GM18526 (cell line): ENCODE data around the gene PRSS36.

Source experiments
- POLR2A ChIP-seq: IDR thresholded peaks from 3 replicates; pipeline ENCODE4 v1.6.1; 2011; ENCODE audit not compliant: insufficient read length; ENCODE audit errors: extremely low read depth

Gene PRSS36

GRCh38 chr16:31114468-31114867 is 35.4 kb downstream of the PRSS36 start:
- no peak for TF ChIP-seq POLR2A

- no peak for TF ChIP-seq POLR2A
Observed at GRCh38 chr16:31113121-31114120, 36.4 kb downstream of the PRSS36 start.

GRCh38 chr16:31112711-31113110 is 37.2 kb downstream of the PRSS36 start:
- no peak for TF ChIP-seq POLR2A

- no peak for TF ChIP-seq POLR2A
Observed at GRCh38 chr16:31111881-31112466, 37.9 kb downstream of the PRSS36 start.

DNA sequence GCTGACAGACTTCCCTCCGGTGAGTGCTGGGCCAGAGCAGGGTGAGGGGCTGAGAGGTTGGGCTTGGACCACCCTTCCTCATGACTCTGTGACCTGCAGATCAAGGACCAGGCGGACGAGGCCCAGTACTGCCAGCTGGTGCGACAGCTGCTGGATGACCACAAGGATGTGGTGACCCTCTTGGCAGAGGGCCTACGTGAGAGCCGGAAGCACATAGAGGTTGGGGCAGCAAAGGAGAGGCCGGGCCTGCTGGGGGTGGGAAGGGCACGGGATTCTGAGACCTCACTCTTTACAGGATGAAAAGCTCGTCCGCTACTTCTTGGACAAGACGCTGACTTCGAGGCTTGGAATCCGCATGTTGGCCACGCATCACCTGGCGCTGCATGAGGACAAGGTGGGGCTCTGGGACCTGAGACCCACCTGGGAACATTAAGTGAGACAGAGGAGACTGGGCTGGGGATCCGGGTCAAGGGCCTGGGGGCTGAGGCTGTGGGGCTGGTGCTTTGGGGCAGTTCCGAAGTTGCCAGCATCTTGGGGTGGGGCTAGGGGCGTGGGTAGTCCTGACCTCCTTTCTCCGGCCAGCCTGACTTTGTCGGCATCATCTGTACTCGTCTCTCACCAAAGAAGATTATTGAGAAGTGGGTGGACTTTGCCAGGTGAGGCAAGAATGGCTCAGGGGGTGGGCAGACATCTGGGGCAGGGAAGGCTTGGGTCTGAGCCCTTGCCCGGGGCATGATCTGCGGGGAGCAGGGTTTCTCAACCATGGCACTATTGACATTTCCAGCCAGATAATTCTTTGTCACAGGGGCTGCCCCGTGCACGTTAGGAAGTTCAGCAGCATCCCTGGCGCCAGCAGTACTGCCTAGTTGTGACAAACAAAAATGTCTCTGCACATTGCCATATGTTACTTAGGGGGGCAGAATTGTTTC is 39.5 kb downstream of the PRSS36 start:
- no peak for TF ChIP-seq POLR2A

DNA sequence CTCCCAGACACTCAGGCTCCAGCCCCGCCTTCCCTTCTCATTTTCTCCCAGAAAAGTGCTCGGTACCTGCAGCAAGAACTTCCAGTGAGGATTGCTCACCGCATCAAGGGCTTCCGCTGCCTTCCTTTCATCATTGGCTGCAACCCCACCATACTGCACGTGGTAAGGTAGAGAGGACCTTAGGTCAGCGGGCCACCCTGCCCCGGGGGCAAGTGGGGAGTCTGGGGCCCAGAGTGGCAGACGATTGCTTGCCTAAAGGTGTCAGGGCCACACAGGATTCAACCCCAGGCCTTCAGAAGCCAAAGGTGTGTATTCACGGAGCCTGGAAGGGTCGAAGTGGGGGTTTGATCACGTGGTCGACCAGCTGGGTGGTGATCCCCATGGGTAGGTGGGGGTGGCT is 40.2 kb downstream of the PRSS36 start:
- no peak for TF ChIP-seq POLR2A

DNA sequence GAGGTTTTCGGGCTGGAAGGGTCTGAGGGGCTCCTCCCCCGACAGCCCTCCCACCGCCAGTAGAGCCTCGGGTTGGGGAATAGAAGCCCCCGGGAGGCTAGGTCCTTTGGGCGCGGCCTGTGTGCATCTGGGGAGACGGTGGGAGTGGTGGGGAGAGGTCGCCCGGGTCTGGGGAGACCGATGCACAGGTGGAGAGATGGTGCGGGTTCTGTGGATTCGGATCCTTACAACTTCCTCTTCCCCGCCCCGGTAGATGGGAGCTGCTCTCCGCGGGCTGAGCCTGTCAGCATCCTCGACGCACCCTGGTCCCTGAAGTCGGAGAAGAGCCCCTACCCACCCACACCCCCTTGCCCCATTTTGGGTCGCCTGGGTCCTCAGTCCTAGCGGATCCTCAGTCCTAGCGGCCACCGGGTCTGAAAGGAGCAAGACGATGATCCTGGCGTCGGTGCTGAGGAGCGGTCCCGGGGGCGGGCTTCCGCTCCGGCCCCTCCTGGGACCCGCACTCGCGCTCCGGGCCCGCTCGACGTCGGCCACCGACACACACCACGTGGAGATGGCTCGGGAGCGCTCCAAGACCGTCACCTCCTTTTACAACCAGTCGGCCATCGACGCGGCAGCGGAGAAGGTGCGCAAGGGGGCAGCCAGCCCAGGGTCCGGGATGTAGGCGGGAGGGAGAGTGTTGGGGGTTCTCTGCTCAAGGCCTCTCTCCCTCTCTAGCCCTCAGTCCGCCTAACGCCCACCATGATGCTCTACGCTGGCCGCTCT is 40.9 kb downstream of the PRSS36 start:
- TF ChIP-seq POLR2A = no peak

DNA sequence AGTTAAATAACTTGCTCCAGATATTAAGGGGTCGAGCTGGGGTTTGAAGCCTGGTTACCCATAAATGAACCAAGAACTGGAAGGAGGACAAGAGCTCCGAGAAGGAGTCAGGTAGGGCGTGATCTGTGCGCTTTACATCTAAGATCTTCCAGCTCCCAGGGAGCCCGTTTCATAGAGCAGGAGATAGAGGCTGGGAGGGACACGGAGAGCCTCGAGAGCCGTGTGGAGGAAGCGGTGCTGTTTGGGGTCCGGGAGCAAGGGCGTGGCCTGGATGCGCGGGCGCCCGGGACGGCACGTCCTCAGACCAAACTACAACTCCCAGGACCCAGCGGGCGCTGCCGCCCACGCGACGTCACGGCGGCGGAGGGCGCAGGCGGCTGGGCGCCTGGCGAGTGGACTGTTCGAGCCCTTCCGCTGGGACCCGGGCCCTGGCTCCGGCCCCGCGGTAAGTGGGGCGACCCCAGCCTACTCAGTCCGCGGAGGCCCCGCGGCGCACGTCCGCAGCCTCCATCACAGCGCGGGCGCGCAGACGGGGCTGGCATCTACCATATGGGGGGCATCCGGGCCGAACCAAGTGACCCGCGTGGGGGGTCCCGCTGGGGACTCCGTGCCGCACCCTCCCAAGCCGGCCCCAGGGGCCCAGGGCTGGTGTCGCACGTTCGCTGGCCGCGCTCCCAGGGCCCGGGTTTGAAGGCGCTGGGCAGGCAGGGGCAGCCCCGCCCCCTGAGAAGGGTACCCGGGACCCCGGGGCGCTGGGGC is 41.7 kb downstream of the PRSS36 start, which contains the start of gene BCKDK:
TSS of gene BCKDK (plus strand) at position 352 of the 759 bp plus-strand sequence. CDS start 838 bp downstream, outside the sequence.
- TF ChIP-seq POLR2A = peak; percentile 44

GRCh38 chr16:31107465-31107867 is 42.4 kb downstream of the PRSS36 start:
- TF ChIP-seq POLR2A = no peak

DNA sequence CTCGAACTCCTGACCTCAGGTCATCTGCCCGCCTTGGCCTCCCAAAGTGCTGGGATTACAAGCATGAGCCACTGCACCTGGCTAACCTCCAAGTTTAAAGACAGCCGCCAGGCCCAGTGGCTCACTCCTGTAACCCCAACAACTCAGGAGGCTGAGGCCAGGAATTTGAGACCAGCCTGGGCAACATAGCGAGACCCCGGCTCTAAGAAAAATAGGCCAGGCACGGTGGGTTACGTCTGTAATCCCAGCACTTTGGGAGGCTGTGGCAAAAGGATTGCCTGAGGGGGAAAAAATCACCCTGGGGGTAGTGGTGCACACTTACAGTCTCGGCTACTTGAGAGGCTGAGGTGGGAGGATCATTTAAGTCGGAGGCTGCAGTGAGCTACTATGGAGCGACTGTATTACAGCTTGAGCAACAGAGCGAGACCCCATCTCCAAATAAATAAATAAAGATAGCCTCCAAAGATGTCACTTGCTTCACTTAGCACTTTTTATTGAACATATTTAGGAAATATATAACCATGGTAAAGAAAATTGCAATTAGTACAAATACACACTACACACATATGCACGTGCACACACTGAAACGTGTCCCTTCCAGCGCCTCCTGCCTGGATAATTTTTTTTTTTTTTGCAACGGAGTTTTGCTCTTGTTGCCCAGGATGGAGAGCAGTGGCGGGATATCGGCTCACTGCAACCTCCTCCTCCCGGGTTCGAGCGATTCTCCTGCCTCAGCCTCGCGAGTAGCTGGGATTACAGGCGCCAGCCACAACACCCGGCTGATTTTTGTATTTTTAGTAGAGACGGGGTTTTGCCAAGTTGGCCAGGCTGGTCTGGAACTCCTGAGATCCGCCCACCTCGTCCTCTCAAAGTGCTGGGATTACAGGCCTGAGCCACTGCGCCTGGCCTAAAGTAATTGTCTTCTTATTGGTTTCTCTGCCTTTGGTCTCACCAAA is 43.1 kb downstream of the PRSS36 start:
- no peak for TF ChIP-seq POLR2A

DNA sequence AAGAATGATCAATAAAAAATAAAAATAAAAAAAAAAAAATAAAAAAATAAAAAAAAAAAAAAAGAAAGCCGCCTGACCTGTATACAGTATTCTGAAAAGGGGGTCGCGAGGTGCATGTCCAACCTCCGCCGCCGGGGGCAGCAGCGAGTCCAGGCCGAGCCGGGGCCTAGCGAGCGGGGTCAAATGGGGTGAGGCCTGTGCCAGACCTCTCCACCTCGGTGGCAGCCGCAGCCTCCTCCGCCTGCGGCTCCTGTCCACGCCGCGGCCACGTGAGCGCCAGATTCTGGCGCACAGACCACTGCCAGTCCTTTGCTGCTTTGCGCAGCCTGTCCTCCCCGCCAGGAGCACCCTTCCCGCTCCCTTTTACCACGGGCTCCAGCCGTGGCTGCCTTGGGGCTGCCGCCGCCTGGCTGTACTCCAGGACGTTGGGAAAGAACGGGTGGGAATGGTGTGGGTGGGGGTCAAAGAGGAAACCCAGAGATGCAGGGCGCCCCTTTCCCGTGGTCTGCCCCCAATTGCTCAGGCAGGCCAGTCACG is 44.1 kb downstream of the PRSS36 start:
- peak; percentile 36 for TF ChIP-seq POLR2A

GRCh38 chr16:31099860-31100638 is 49.8 kb downstream of the PRSS36 start:
- no peak for TF ChIP-seq POLR2A
